ENCODE results near the gene CFAP61. TPM values are rescaled to one million over a fixed set of nuclear protein-coding genes. Genes with fewer than 3 reads are reported as not detected.

CFAP61 gene
- total RNA-seq, 1 donor from 2014 or later, result not detected

GRCh38 chr20:20255099-20255498, 202.8 kb downstream of the CFAP61 start:
- no peak overlapping the region for H2AFZ ChIP-seq (ENCODE audit: low read depth, low read length)
- H4K20me1 ChIP-seq (ENCODE audit: insufficient read depth, low read length), result no peaks in the 10 kb centered on the region
- no peaks in the 10 kb centered on the region for H3K4me1 ChIP-seq (ENCODE audit: insufficient read depth, low read length)
- no peak for FAIRE-seq
- no peak for TF ChIP-seq EZH2 (IDR thresholded peaks at IDR 0.05; ENCODE audit: insufficient read depth, low read length)
- TF ChIP-seq, protein P1, sequence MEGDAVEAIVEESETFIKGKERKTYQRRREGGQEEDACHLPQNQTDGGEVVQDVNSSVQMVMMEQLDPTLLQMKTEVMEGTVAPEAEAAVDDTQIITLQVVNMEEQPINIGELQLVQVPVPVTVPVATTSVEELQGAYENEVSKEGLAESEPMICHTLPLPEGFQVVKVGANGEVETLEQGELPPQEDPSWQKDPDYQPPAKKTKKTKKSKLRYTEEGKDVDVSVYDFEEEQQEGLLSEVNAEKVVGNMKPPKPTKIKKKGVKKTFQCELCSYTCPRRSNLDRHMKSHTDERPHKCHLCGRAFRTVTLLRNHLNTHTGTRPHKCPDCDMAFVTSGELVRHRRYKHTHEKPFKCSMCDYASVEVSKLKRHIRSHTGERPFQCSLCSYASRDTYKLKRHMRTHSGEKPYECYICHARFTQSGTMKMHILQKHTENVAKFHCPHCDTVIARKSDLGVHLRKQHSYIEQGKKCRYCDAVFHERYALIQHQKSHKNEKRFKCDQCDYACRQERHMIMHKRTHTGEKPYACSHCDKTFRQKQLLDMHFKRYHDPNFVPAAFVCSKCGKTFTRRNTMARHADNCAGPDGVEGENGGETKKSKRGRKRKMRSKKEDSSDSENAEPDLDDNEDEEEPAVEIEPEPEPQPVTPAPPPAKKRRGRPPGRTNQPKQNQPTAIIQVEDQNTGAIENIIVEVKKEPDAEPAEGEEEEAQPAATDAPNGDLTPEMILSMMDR (IDR thresholded peaks at IDR 0.05; ENCODE audit: insufficient read depth, low read depth, low read length), result no peak
- H3K9ac ChIP-seq (ENCODE audit: low read length), result no peak overlapping the region
- Mint-ChIP-seq H3K36me3 (ENCODE audit: low read depth, unreplicated experiment) (no peaks in the 10 kb centered on the region), H3K9me3 (ENCODE audit: unreplicated experiment) (peaks cover 3% of the 10 kb centered on the region), H3K27ac (ENCODE audit: unreplicated experiment) (no peak overlapping the region), H3K4me1 (ENCODE audit: low read depth, unreplicated experiment) (no peaks in the 10 kb centered on the region), H3K27me3 (ENCODE audit: low read depth, unreplicated experiment) (peaks cover 7% of the 10 kb centered on the region), H3K4me3 (ENCODE audit: unreplicated experiment) (no peak overlapping the region)
- no peaks in the 10 kb centered on the region for H3K9me3 ChIP-seq (ENCODE audit: insufficient read depth, low read depth, low read length)
- no peak overlapping the region for H3K27ac ChIP-seq (ENCODE audit: low read depth, low read length)
- H3K79me2 ChIP-seq (ENCODE audit: insufficient read depth, low read length), result no peaks in the 10 kb centered on the region
- H3K4me3 ChIP-seq (ENCODE audit: insufficient read depth, low read depth, low read length), result no peak overlapping the region
- H3K36me3 ChIP-seq (ENCODE audit: insufficient read depth, low read length), result no peaks in the 10 kb centered on the region
- no peak for DNase-seq (ENCODE audit: low read depth)
- no peaks in the 10 kb centered on the region for H3K27me3 ChIP-seq (ENCODE audit: insufficient read depth, low read length)
- no peak overlapping the region for H3K4me2 ChIP-seq (ENCODE audit: low read length)

GRCh38 chr20:20259533-20259932, 207.2 kb downstream of the CFAP61 start:
- DNase-seq (ENCODE audit: low read depth) (no peak), FAIRE-seq (no peak)
- no peak overlapping the region for H3K27ac ChIP-seq (ENCODE audit: low read depth, low read length)
- Mint-ChIP-seq H3K36me3 (ENCODE audit: low read depth, unreplicated experiment) (no peaks in the 10 kb centered on the region), H3K27ac (ENCODE audit: unreplicated experiment) (no peak overlapping the region), H3K27me3 (ENCODE audit: low read depth, unreplicated experiment) (peaks cover 3% of the 10 kb centered on the region), H3K4me1 (ENCODE audit: low read depth, unreplicated experiment) (no peaks in the 10 kb centered on the region), H3K4me3 (ENCODE audit: unreplicated experiment) (no peak overlapping the region), H3K9me3 (ENCODE audit: unreplicated experiment) (peaks cover 3% of the 10 kb centered on the region)
- H3K9me3 ChIP-seq (ENCODE audit: insufficient read depth, low read depth, low read length), result no peaks in the 10 kb centered on the region
- H3K4me1 ChIP-seq (ENCODE audit: insufficient read depth, low read length), result no peaks in the 10 kb centered on the region
- H3K79me2 ChIP-seq (ENCODE audit: insufficient read depth, low read length), result no peaks in the 10 kb centered on the region
- H2AFZ ChIP-seq (ENCODE audit: low read depth, low read length), result no peak overlapping the region
- no peaks in the 10 kb centered on the region for H4K20me1 ChIP-seq (ENCODE audit: insufficient read depth, low read length)
- H3K36me3 ChIP-seq (ENCODE audit: insufficient read depth, low read length), result no peaks in the 10 kb centered on the region
- no peak overlapping the region for H3K9ac ChIP-seq (ENCODE audit: low read length)
- no peak overlapping the region for H3K4me3 ChIP-seq (ENCODE audit: insufficient read depth, low read depth, low read length)
- no peaks in the 10 kb centered on the region for H3K27me3 ChIP-seq (ENCODE audit: insufficient read depth, low read length)
- TF ChIP-seq, protein P1 (IDR thresholded peaks at IDR 0.05; ENCODE audit: insufficient read depth, low read depth, low read length), result no peak
- TF ChIP-seq EZH2 (IDR thresholded peaks at IDR 0.05; ENCODE audit: insufficient read depth, low read length), result no peak
- no peak overlapping the region for H3K4me2 ChIP-seq (ENCODE audit: low read length)

DNA sequence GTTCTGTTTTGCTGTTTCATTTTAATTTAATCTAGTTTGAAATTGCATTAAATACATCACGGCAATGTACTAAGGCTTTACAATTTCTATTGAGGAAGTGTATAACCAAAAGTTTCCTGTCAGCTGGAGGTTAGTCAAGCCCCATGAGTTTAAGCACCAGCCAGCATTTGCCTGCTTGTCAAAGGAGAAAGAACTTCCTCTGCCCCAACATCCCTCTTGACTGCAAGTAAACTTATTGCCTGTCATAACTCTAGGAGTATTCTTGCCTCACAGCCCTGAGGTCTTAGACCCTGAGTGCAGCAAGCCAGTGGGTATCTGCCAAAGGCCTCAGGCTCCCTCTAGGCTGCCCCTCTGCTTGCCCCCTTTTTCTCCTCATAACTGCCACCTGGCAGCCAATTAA, 208.8 kb downstream of the CFAP61 start:
- Histone ChIP-seq H3K79me2 (ENCODE audit: insufficient read depth, low read length) (no peaks in the 10 kb centered on the region), H3K4me1 (ENCODE audit: insufficient read depth, low read length) (no peaks in the 10 kb centered on the region), H3K9me3 (ENCODE audit: insufficient read depth, low read depth, low read length) (no peaks in the 10 kb centered on the region), H3K36me3 (ENCODE audit: insufficient read depth, low read length) (no peaks in the 10 kb centered on the region), H2AFZ (ENCODE audit: low read depth, low read length) (no peak overlapping the region), H3K27ac (ENCODE audit: low read depth, low read length) (no peak overlapping the region), H3K4me2 (ENCODE audit: low read length) (no peak overlapping the region), H4K20me1 (ENCODE audit: insufficient read depth, low read length) (no peaks in the 10 kb centered on the region), H3K9ac (ENCODE audit: low read length) (no peak overlapping the region), H3K27me3 (ENCODE audit: insufficient read depth, low read length) (no peaks in the 10 kb centered on the region), H3K4me3 (ENCODE audit: insufficient read depth, low read depth, low read length) (no peak overlapping the region)
- Mint-ChIP-seq H3K9me3 (ENCODE audit: unreplicated experiment) (peaks cover 3% of the 10 kb centered on the region), H3K27me3 (ENCODE audit: low read depth, unreplicated experiment) (peaks cover 1% of the 10 kb centered on the region), H3K36me3 (ENCODE audit: low read depth, unreplicated experiment) (no peaks in the 10 kb centered on the region), H3K4me3 (ENCODE audit: unreplicated experiment) (no peak overlapping the region), H3K27ac (ENCODE audit: unreplicated experiment) (no peak overlapping the region), H3K4me1 (ENCODE audit: low read depth, unreplicated experiment) (no peaks in the 10 kb centered on the region)
- FAIRE-seq, result no peak
- no peak for DNase-seq (ENCODE audit: low read depth)
- TF ChIP-seq, protein P1 (IDR thresholded peaks at IDR 0.05; ENCODE audit: insufficient read depth, low read depth, low read length), result no peak
- no peak for TF ChIP-seq EZH2 (IDR thresholded peaks at IDR 0.05; ENCODE audit: insufficient read depth, low read length)

Data from astrocyte (in vitro differentiated cells and primary cell).